Measurements from ENCODE around the gene HMCN1.

DNA sequence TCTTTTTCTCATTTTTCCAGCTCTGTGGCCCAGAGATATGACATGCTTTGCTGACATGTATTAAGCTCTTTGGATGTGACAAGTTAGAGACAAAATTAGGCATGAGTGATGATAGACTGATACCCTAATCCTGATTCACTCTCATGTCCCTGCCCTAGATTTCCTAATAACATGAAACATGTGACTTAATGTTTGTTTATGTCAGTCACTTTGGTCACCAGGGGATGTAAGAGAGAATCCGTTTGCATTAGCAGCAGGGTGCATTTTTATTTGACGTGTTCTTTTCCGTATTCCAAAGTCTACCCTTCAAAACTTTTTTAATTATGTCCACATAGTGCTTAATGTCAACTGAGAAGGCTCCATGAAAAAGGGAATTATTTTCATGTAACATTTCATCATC, 192.4 kb downstream of the HMCN1 start:
- no peak for TF ChIP-seq CTCF (conservative IDR thresholded peaks at IDR 0.05; ENCODE audit: low read depth in 2 of 2)
- no peak for TF ChIP-seq POLR2AphosphoS5 (IDR thresholded peaks at IDR 0.05; ENCODE audit: low read depth)
- TF ChIP-seq ETS1 (IDR thresholded peaks at IDR 0.05): no peak
- TF ChIP-seq REST (IDR thresholded peaks at IDR 0.05; ENCODE audit: unreplicated experiment): no peak
- no peak for TF ChIP-seq EZH2phosphoT487 (IDR thresholded peaks at IDR 0.05; ENCODE audit: unreplicated experiment)
- TF ChIP-seq EZH2 (IDR thresholded peaks at IDR 0.05; ENCODE audit: low read depth, unreplicated experiment): no peak
- TF ChIP-seq JUNB (IDR thresholded peaks at IDR 0.05; ENCODE audit: unreplicated experiment): no peak
- no peak for TF ChIP-seq ZNF114 (CRISPR knock-in tag; IDR thresholded peaks at IDR 0.05)
